ENCODE results near the gene FFAR1.

DNA sequence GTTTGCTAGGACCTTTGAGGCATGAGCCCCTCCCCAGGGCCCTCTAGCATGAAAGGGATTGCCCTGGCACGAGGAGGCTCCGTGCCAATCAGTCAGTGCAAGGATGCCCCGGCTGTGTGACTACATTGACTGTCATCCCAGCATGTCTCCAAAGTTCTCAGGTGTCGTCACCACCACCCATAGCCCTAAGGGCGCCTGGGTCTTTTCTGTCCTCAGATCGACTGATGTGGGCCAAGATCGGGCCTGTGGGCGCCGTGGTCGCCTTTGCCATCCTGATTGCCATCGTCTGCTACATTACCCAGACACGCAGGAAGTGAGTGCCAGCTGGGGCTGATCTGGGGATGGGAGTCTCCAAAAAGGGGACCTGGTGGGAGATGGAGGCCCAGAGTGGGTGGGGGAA lies 37.4 kb upstream of the FFAR1 start:
- TF ChIP-seq, protein P1, sequence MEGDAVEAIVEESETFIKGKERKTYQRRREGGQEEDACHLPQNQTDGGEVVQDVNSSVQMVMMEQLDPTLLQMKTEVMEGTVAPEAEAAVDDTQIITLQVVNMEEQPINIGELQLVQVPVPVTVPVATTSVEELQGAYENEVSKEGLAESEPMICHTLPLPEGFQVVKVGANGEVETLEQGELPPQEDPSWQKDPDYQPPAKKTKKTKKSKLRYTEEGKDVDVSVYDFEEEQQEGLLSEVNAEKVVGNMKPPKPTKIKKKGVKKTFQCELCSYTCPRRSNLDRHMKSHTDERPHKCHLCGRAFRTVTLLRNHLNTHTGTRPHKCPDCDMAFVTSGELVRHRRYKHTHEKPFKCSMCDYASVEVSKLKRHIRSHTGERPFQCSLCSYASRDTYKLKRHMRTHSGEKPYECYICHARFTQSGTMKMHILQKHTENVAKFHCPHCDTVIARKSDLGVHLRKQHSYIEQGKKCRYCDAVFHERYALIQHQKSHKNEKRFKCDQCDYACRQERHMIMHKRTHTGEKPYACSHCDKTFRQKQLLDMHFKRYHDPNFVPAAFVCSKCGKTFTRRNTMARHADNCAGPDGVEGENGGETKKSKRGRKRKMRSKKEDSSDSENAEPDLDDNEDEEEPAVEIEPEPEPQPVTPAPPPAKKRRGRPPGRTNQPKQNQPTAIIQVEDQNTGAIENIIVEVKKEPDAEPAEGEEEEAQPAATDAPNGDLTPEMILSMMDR (conservative IDR thresholded peaks at IDR 0.05 in 1 of 2, IDR thresholded peaks at IDR 0.05 in 1 of 2; ENCODE audit: low read depth in 1 of 2, low read length in 2 of 2): no peak
- no peak for TF ChIP-seq EZH2 (IDR thresholded peaks at IDR 0.05; ENCODE audit: low read length, missing control alignments)

Data from fibroblast of lung (primary cell).